Adrenal gland (tissue), 5 donors: ENCODE results near the gene MAP3K15.

Experiments used
- CTCF ChIP-seq, 6 experiments: fragments of 450-650 bp in 4 of 6; fragments of 200-600 bp in 2 of 6; sonication (generic) in 1 of 6; IDR thresholded peaks; 1 replicate in 5 of 6; 2 replicates in 1 of 6; pipeline versions ENCODE4 v1.5.1 to v1.8.0; 2016 to 2021; ENCODE audit warnings: antibody characterized with exemption in 6 of 6, mild to moderate bottlenecking in 2 of 6, moderate library complexity in 1 of 6
- POLR2A ChIP-seq, 2 donors: fragments of 450-650 bp; IDR thresholded peaks; one replicate each; pipeline ENCODE4 v1.6.1; 2017; ENCODE audit warnings: antibody characterized with exemption in 2 of 2, mild to moderate bottlenecking in 2 of 2, moderate library complexity in 1 of 2
- donor health status: DM: no; HTN: no; CAD: no.

GRCh38 chrX:19548279-19548678, 33.0 kb upstream of the MAP3K15 start:
- TF ChIP-seq CTCF (IDR thresholded peaks at IDR 0.05) = no peak
- no peak for TF ChIP-seq POLR2A (IDR thresholded peaks at IDR 0.05)
